Measurements from ENCODE around the gene FAM209B.
"Not testable (repeated sequence)": the region's sequence is repeated elsewhere in the genome, so short reads cannot be mapped to it uniquely, and the experiment has no call there.

The FAM209B gene

GRCh38 chr20:56564526-56564925, 31.5 kb downstream of the FAM209B start:
- H3K4me1 Mint-ChIP-seq (ENCODE audit: low read depth); H3K27ac Mint-ChIP-seq; intact Hi-C loops (cut with micrococcal nuclease); H3K9me3 Mint-ChIP-seq; H3K27me3 Mint-ChIP-seq; H3K4me3 Mint-ChIP-seq; H3K36me3 Mint-ChIP-seq (ENCODE audit: low read depth): not testable (repeated sequence)

- no peak overlapping the region for H3K4me3 Mint-ChIP-seq
- no peaks in the 10 kb centered on the region for H3K36me3 Mint-ChIP-seq (ENCODE audit: low read depth)
- H3K27ac Mint-ChIP-seq = no peak overlapping the region
- peaks cover 6% of the 10 kb centered on the region for H3K27me3 Mint-ChIP-seq
- intact Hi-C loops (cut with micrococcal nuclease) = no loop called here
- H3K9me3 Mint-ChIP-seq = no peaks in the 10 kb centered on the region
- no peaks in the 10 kb centered on the region for H3K4me1 Mint-ChIP-seq (ENCODE audit: low read depth)
Observed at GRCh38 chr20:56565511-56565910, 32.5 kb downstream of the FAM209B start.

GRCh38 chr20:56566621-56567020, 33.6 kb downstream of the FAM209B start:
- H3K4me1 Mint-ChIP-seq (ENCODE audit: low read depth) = no peaks in the 10 kb centered on the region
- H3K27me3 Mint-ChIP-seq = peaks cover 6% of the 10 kb centered on the region
- H3K27ac Mint-ChIP-seq = no peak overlapping the region
- intact Hi-C loops (cut with micrococcal nuclease) = no loop called here
- no peaks in the 10 kb centered on the region for H3K36me3 Mint-ChIP-seq (ENCODE audit: low read depth)
- H3K4me3 Mint-ChIP-seq = no peak overlapping the region
- no peaks in the 10 kb centered on the region for H3K9me3 Mint-ChIP-seq

GRCh38 chr20:56570832-56571231, 37.8 kb downstream of the FAM209B start:
- H3K4me3 Mint-ChIP-seq = no peak overlapping the region
- H3K27me3 Mint-ChIP-seq = peaks cover 18% of the 10 kb centered on the region
- no peaks in the 10 kb centered on the region for H3K36me3 Mint-ChIP-seq (ENCODE audit: low read depth)
- H3K4me1 Mint-ChIP-seq (ENCODE audit: low read depth) = no peaks in the 10 kb centered on the region
- intact Hi-C loops (cut with micrococcal nuclease) = loop anchor here (10.0 kb wide), 1 partner anchor 176 kb away; the partner anchor contains the start of genes AURKA and CSTF1
- H3K27ac Mint-ChIP-seq = no peak overlapping the region
- H3K9me3 Mint-ChIP-seq = no peaks in the 10 kb centered on the region

- no peak overlapping the region for H3K4me3 Mint-ChIP-seq
- no peaks in the 10 kb centered on the region for H3K4me1 Mint-ChIP-seq (ENCODE audit: low read depth)
- no peaks in the 10 kb centered on the region for H3K9me3 Mint-ChIP-seq
- peaks cover 18% of the 10 kb centered on the region for H3K27me3 Mint-ChIP-seq
- no peaks in the 10 kb centered on the region for H3K36me3 Mint-ChIP-seq (ENCODE audit: low read depth)
- intact Hi-C loops (cut with micrococcal nuclease) = loop anchor here (10.0 kb wide), 1 partner anchor 177 kb away; the partner anchor contains the start of genes AURKA and CSTF1
- no peak overlapping the region for H3K27ac Mint-ChIP-seq
Observed at GRCh38 chr20:56572172-56572571, 39.1 kb downstream of the FAM209B start.

GRCh38 chr20:56573986-56574385, 40.9 kb downstream of the FAM209B start:
- no peaks in the 10 kb centered on the region for H3K36me3 Mint-ChIP-seq (ENCODE audit: low read depth)
- intact Hi-C loops (cut with micrococcal nuclease) = loop anchor here (10.0 kb wide), 1 partner anchor 179 kb away; the partner anchor contains the start of genes AURKA and CSTF1
- H3K4me3 Mint-ChIP-seq = no peak overlapping the region
- no peak overlapping the region for H3K27ac Mint-ChIP-seq
- H3K4me1 Mint-ChIP-seq (ENCODE audit: low read depth) = no peaks in the 10 kb centered on the region
- H3K9me3 Mint-ChIP-seq = no peaks in the 10 kb centered on the region
- peaks cover 18% of the 10 kb centered on the region for H3K27me3 Mint-ChIP-seq

GRCh38 chr20:56574531-56575142, 41.6 kb downstream of the FAM209B start:
- peaks cover 18% of the 10 kb centered on the region for H3K27me3 Mint-ChIP-seq
- no peak overlapping the region for H3K4me3 Mint-ChIP-seq

GRCh38 chr20:56575157-56575556, 42.1 kb downstream of the FAM209B start:
- intact Hi-C loops (cut with micrococcal nuclease) = loop anchor here (10.0 kb wide), 1 partner anchor 180 kb away; the partner anchor contains the start of genes AURKA and CSTF1
- H3K4me3 Mint-ChIP-seq = no peak overlapping the region
- peaks cover 5% of the 10 kb centered on the region for H3K4me1 Mint-ChIP-seq (ENCODE audit: low read depth)
- peaks cover 16% of the 10 kb centered on the region for H3K27me3 Mint-ChIP-seq
- no peak overlapping the region for H3K27ac Mint-ChIP-seq
- no peaks in the 10 kb centered on the region for H3K9me3 Mint-ChIP-seq
- H3K36me3 Mint-ChIP-seq (ENCODE audit: low read depth) = no peaks in the 10 kb centered on the region

More at GRCh38 chr20:56574531-56575142, 41.6 kb downstream of the FAM209B start:
- Mint-ChIP-seq H3K9me3 (no peaks in the 10 kb centered on the region), H3K27ac (no peak overlapping the region), H3K36me3 (ENCODE audit: low read depth) (no peaks in the 10 kb centered on the region), H3K4me1 (ENCODE audit: low read depth) (peaks cover 4% of the 10 kb centered on the region)
- intact Hi-C loops (cut with micrococcal nuclease) = loop anchor here (10.0 kb wide), 1 partner anchor 180 kb away; the partner anchor contains the start of genes AURKA and CSTF1

GRCh38 chr20:56575961-56576360, 42.9 kb downstream of the FAM209B start:
- intact Hi-C loops (cut with micrococcal nuclease) = loop anchor here (10.0 kb wide), 1 partner anchor 181 kb away; the partner anchor contains the start of genes AURKA and CSTF1
- H3K4me1 Mint-ChIP-seq (ENCODE audit: low read depth) = peaks cover 5% of the 10 kb centered on the region
- H3K27ac Mint-ChIP-seq = no peak overlapping the region
- H3K27me3 Mint-ChIP-seq = peaks cover 13% of the 10 kb centered on the region
- H3K4me3 Mint-ChIP-seq = no peak overlapping the region
- no peaks in the 10 kb centered on the region for H3K36me3 Mint-ChIP-seq (ENCODE audit: low read depth)
- no peaks in the 10 kb centered on the region for H3K9me3 Mint-ChIP-seq

- intact Hi-C loops (cut with micrococcal nuclease) = loop anchor here (10.0 kb wide), 1 partner anchor 185 kb away; the partner anchor contains the start of genes AURKA and CSTF1
- Mint-ChIP-seq H3K9me3 (no peaks in the 10 kb centered on the region), H3K27me3 (peaks cover 10% of the 10 kb centered on the region), H3K4me3 (no peak overlapping the region), H3K4me1 (ENCODE audit: low read depth) (peaks cover 18% of the 10 kb centered on the region), H3K36me3 (ENCODE audit: low read depth) (no peaks in the 10 kb centered on the region), H3K27ac (peak overlapping the region; percentile 3)
Observed at GRCh38 chr20:56579301-56579710, 46.3 kb downstream of the FAM209B start.

- Mint-ChIP-seq H3K36me3 (ENCODE audit: low read depth) (no peaks in the 10 kb centered on the region), H3K27me3 (peaks cover 7% of the 10 kb centered on the region), H3K4me1 (ENCODE audit: low read depth) (peaks cover 18% of the 10 kb centered on the region), H3K4me3 (no peak overlapping the region), H3K9me3 (no peaks in the 10 kb centered on the region), H3K27ac (no peak overlapping the region)
- intact Hi-C loops (cut with micrococcal nuclease) = no loop called here
Observed at GRCh38 chr20:56580226-56580625, 47.2 kb downstream of the FAM209B start.

GRCh38 chr20:56581701-56582100, 48.7 kb downstream of the FAM209B start:
- Mint-ChIP-seq H3K27ac (no peak overlapping the region), H3K36me3 (ENCODE audit: low read depth) (no peaks in the 10 kb centered on the region), H3K27me3 (peaks cover 3% of the 10 kb centered on the region), H3K4me3 (no peak overlapping the region), H3K4me1 (ENCODE audit: low read depth) (peaks cover 18% of the 10 kb centered on the region), H3K9me3 (no peaks in the 10 kb centered on the region)
- intact Hi-C loops (cut with micrococcal nuclease) = no loop called here

GRCh38 chr20:56582542-56582941, 49.5 kb downstream of the FAM209B start:
- Mint-ChIP-seq H3K27me3 (peaks cover 7% of the 10 kb centered on the region), H3K36me3 (ENCODE audit: low read depth) (no peaks in the 10 kb centered on the region), H3K27ac (peak overlapping the region; percentile 64), H3K9me3 (no peaks in the 10 kb centered on the region), H3K4me3 (no peak overlapping the region), H3K4me1 (ENCODE audit: low read depth) (peaks cover 18% of the 10 kb centered on the region)
- intact Hi-C loops (cut with micrococcal nuclease) = no loop called here

GRCh38 chr20:56584916-56585315, 51.9 kb downstream of the FAM209B start:
- H3K9me3 Mint-ChIP-seq = no peaks in the 10 kb centered on the region

More at GRCh38 chr20:56584916-56585315, 51.9 kb downstream of the FAM209B start:
- Mint-ChIP-seq H3K27me3 (peaks cover 9% of the 10 kb centered on the region), H3K4me3 (no peak overlapping the region), H3K4me1 (ENCODE audit: low read depth) (peaks cover 13% of the 10 kb centered on the region), H3K27ac (no peak overlapping the region), H3K36me3 (ENCODE audit: low read depth) (no peaks in the 10 kb centered on the region)
- intact Hi-C loops (cut with micrococcal nuclease) = no loop called here
